ENCODE measurements around the gene MSX1. TPM values are rescaled to one million over a fixed set of nuclear protein-coding genes. Genes with fewer than 3 reads are reported as not detected.

Gene MSX1
- total RNA-seq, 1 donor from 2014 or later = not detected

- Histone ChIP-seq H3K79me2 (ENCODE audit: low read depth) (no peaks in the 10 kb centered on the region), H2AFZ (replicated peaks) (no peak overlapping the region), H3K4me3 (no peak overlapping the region), H3K36me3 (no peaks in the 10 kb centered on the region), H3K27me3 (peaks cover 100% of the 10 kb centered on the region), H3K9ac (no peak overlapping the region), H4K20me1 (ENCODE audit: low read depth) (peaks cover 73% of the 10 kb centered on the region), H3F3A (ENCODE audit: low read depth) (peaks cover 22% of the 10 kb centered on the region), H3K27ac (no peak overlapping the region), H3K9me3 (ENCODE audit: low read depth) (no peaks in the 10 kb centered on the region), H3K4me1 (peaks cover 20% of the 10 kb centered on the region), H3K4me2 (no peak overlapping the region)
- Mint-ChIP-seq H3K27me3 (ENCODE audit: insufficient read depth, low read depth) (peaks cover 78% of the 10 kb centered on the region), H3K9me3 (no peaks in the 10 kb centered on the region), H3K27ac (no peak overlapping the region), H3K4me1 (peaks cover 57% of the 10 kb centered on the region), H3K36me3 (no peaks in the 10 kb centered on the region), H3K4me3 (peak overlapping the region; percentile 77)
- TF ChIP-seq CTCF (IDR thresholded peaks at IDR 0.05) (no peak), EZH2phosphoT487 (IDR thresholded peaks at IDR 0.05) (peak; percentile 55), EZH2 (IDR thresholded peaks at IDR 0.05) (peak; percentile 96)
- peak; percentile 55 for DNase-seq (ENCODE audit: low spot score)
Measured at GRCh38 chr4:4871242-4871572, 11.7 kb downstream of the MSX1 start.

- H3K4me3 Mint-ChIP-seq = peak overlapping the region; percentile 77
Measured at GRCh38 chr4:4871573-4872313, 12.3 kb downstream of the MSX1 start.

GRCh38 chr4:4872314-4872903 lies 12.9 kb downstream of the MSX1 start:
- Histone ChIP-seq H3K27ac (no peak overlapping the region), H2AFZ (replicated peaks) (no peak overlapping the region), H3K9me3 (ENCODE audit: low read depth) (no peaks in the 10 kb centered on the region), H3K4me2 (peak overlapping the region; percentile 16), H3K4me3 (no peak overlapping the region), H3K79me2 (ENCODE audit: low read depth) (no peaks in the 10 kb centered on the region), H4K20me1 (ENCODE audit: low read depth) (peaks cover 61% of the 10 kb centered on the region), H3K27me3 (peaks cover 100% of the 10 kb centered on the region), H3K9ac (no peak overlapping the region), H3F3A (ENCODE audit: low read depth) (peaks cover 15% of the 10 kb centered on the region), H3K4me1 (peaks cover 20% of the 10 kb centered on the region), H3K36me3 (no peaks in the 10 kb centered on the region)
- no peaks in the 10 kb centered on the region for H3K36me3 Mint-ChIP-seq
- H3K27me3 Mint-ChIP-seq (ENCODE audit: insufficient read depth, low read depth) = peaks cover 78% of the 10 kb centered on the region
- TF ChIP-seq EZH2phosphoT487 (IDR thresholded peaks at IDR 0.05) (no peak), CTCF (IDR thresholded peaks at IDR 0.05) (peak; percentile 20), EZH2 (IDR thresholded peaks at IDR 0.05) (peak; percentile 14)
- no peak overlapping the region for H3K27ac Mint-ChIP-seq
- peaks cover 2% of the 10 kb centered on the region for H3K9me3 Mint-ChIP-seq
- DNase-seq (ENCODE audit: low spot score) = peak; percentile 85
- H3K4me3 Mint-ChIP-seq = peak overlapping the region; percentile 57
- peaks cover 49% of the 10 kb centered on the region for H3K4me1 Mint-ChIP-seq

More at GRCh38 chr4:4871573-4872313, 12.3 kb downstream of the MSX1 start:
- H3K27me3 ChIP-seq = peaks cover 100% of the 10 kb centered on the region
- peak overlapping the region; percentile 16 for H3K4me2 ChIP-seq
- peaks cover 52% of the 10 kb centered on the region for H3K4me1 Mint-ChIP-seq
- H3K27me3 Mint-ChIP-seq (ENCODE audit: insufficient read depth, low read depth) = peaks cover 76% of the 10 kb centered on the region
- no peak overlapping the region for H3K4me3 ChIP-seq
- no peaks in the 10 kb centered on the region for H3K9me3 ChIP-seq (ENCODE audit: low read depth)
- no peaks in the 10 kb centered on the region for H3K36me3 ChIP-seq
- DNase-seq (ENCODE audit: low spot score) = peak; percentile 41
- H3K4me1 ChIP-seq = peaks cover 20% of the 10 kb centered on the region
- no peak overlapping the region for H2AFZ ChIP-seq (replicated peaks)
- H3K79me2 ChIP-seq (ENCODE audit: low read depth) = no peaks in the 10 kb centered on the region
- H3K27ac Mint-ChIP-seq = no peak overlapping the region
- TF ChIP-seq EZH2phosphoT487 (IDR thresholded peaks at IDR 0.05) = peak; percentile 59
- no peak for TF ChIP-seq CTCF (IDR thresholded peaks at IDR 0.05)
- peak; percentile 66 for TF ChIP-seq EZH2 (IDR thresholded peaks at IDR 0.05)
- peaks cover 67% of the 10 kb centered on the region for H4K20me1 ChIP-seq (ENCODE audit: low read depth)
- no peaks in the 10 kb centered on the region for H3K36me3 Mint-ChIP-seq
- H3F3A ChIP-seq (ENCODE audit: low read depth) = peaks cover 17% of the 10 kb centered on the region
- no peak overlapping the region for H3K27ac ChIP-seq
- no peak overlapping the region for H3K9ac ChIP-seq
- H3K9me3 Mint-ChIP-seq = no peaks in the 10 kb centered on the region

All from neural progenitor cell (in vitro differentiated cells).